ENCODE measurements around the gene GUCY1A2.

- TF ChIP-seq CTCF (IDR thresholded peaks at IDR 0.05 in 4 of 5, conservative IDR thresholded peaks at IDR 0.05 in 1 of 5): no peak
- no peak for TF ChIP-seq POLR2A (IDR thresholded peaks at IDR 0.05)
These were observed 160.1 kb downstream of the GUCY1A2 start for GRCh38 chr11:106858200-106858599.
